Measurements from ENCODE around the gene TENM3. TPM values are rescaled to one million over a fixed set of nuclear protein-coding genes. Genes with fewer than 3 reads are reported as not detected.

TENM3 gene
- polyA plus RNA-seq, 1 of the 3 experiments (the other 2 are of a cell fraction), result 10.4 TPM

- TF ChIP-seq TEAD4 (IDR thresholded peaks at IDR 0.05; ENCODE audit: borderline replicate concordance, insufficient read depth) (no peak), MXI1 (IDR thresholded peaks at IDR 0.05; ENCODE audit: low read depth, low read length) (no peak), EP300 (IDR thresholded peaks at IDR 0.05; ENCODE audit: borderline replicate concordance in 1 of 2, low read depth in 1 of 2, low read length in 1 of 2) (no peak), RXRA (IDR thresholded peaks at IDR 0.05; ENCODE audit: borderline replicate concordance, low read depth) (no peak), NRF1 (IDR thresholded peaks at IDR 0.05; ENCODE audit: low read depth, low read length) (no peak), MEF2A (IDR thresholded peaks at IDR 0.05; ENCODE audit: borderline replicate concordance, low read depth) (no peak), REST (IDR thresholded peaks at IDR 0.05; ENCODE audit: low read depth, low read length) (no peak)
- TF ChIP-seq, protein P1, sequence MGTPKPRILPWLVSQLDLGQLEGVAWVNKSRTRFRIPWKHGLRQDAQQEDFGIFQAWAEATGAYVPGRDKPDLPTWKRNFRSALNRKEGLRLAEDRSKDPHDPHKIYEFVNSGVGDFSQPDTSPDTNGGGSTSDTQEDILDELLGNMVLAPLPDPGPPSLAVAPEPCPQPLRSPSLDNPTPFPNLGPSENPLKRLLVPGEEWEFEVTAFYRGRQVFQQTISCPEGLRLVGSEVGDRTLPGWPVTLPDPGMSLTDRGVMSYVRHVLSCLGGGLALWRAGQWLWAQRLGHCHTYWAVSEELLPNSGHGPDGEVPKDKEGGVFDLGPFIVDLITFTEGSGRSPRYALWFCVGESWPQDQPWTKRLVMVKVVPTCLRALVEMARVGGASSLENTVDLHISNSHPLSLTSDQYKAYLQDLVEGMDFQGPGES (IDR thresholded peaks at IDR 0.05; ENCODE audit: low read depth, low read length), result no peak
- ChIA-PET POLR2A (no interaction called here), CTCF (no interaction called here)
- H3K36me3 ChIP-seq (replicated peaks in 1 of 2; ENCODE audit: control insufficient read depth in 1 of 2, insufficient read depth in 2 of 2, low read length in 1 of 2), result peaks cover 0 to 2% of the 10 kb centered on the region in 2 experiments
- H3K9me2 ChIP-seq, result no peaks in the 10 kb centered on the region
- H3K27ac ChIP-seq (ENCODE audit: low read depth in 2 of 2, low read length in 1 of 2), result no peak overlapping the region
- 86% methylated on average over 3 of the region's 3 CpGs for WGBS (ENCODE audit: low lambda C conversion rate)
- no peak overlapping the region for H3K4me3 ChIP-seq (ENCODE audit: low read depth in 2 of 2, low read length in 1 of 2)
- H4K20me1 ChIP-seq (ENCODE audit: insufficient read depth), result no peaks in the 10 kb centered on the region
- H3K9me3 ChIP-seq, result no peaks in the 10 kb centered on the region
- H3K27me3 ChIP-seq (ENCODE audit: insufficient read depth), result no peaks in the 10 kb centered on the region
- H3K4me2 ChIP-seq, result no peak overlapping the region
- no peak for DNase-seq
- peaks cover 0 to 3% of the 10 kb centered on the region in 2 experiments; a peak in 2 of 4 replicates for H3K4me1 ChIP-seq (ENCODE audit: control insufficient read depth in 1 of 2, insufficient read depth in 2 of 2, low read depth in 1 of 2, low read length in 1 of 2)
- H3K9ac ChIP-seq, result no peak overlapping the region
- no peak overlapping the region for H2AFZ ChIP-seq (ENCODE audit: low read depth)
- peaks cover 5% of the 10 kb centered on the region for H3F3A ChIP-seq (replicated peaks; ENCODE audit: insufficient read depth)
- H3K79me2 ChIP-seq (ENCODE audit: insufficient read depth), result no peaks in the 10 kb centered on the region
Observed at GRCh38 chr4:182699795-182700194, 456.6 kb downstream of the TENM3 start.

- H3K9me2 ChIP-seq, result no peaks in the 10 kb centered on the region
- no peak overlapping the region for H3K27ac ChIP-seq (ENCODE audit: low read depth in 2 of 2, low read length in 1 of 2)
- WGBS (ENCODE audit: low lambda C conversion rate), result 98% methylated on average over 5 of the region's 5 CpGs
- CTCF ChIA-PET, result interaction anchor here (0.7 kb wide), 1 partner anchor 18 kb away, joined by 3 read pairs; no protein-coding TSS in a partner anchor
- no peaks in the 10 kb centered on the region for H4K20me1 ChIP-seq (ENCODE audit: insufficient read depth)
- H3K4me3 ChIP-seq (ENCODE audit: low read depth in 2 of 2, low read length in 1 of 2), result no peak overlapping the region
- peaks cover 5% of the 10 kb centered on the region for H3F3A ChIP-seq (replicated peaks; ENCODE audit: insufficient read depth)
- POLR2A ChIA-PET, result no interaction called here
- H3K9ac ChIP-seq, result no peak overlapping the region
- DNase-seq, result no peak
- H3K36me3 ChIP-seq (replicated peaks in 1 of 2; ENCODE audit: control insufficient read depth in 1 of 2, insufficient read depth in 2 of 2, low read length in 1 of 2), result peaks cover 0 to 4% of the 10 kb centered on the region in 2 experiments
- H3K27me3 ChIP-seq (ENCODE audit: insufficient read depth), result no peaks in the 10 kb centered on the region
- H2AFZ ChIP-seq (ENCODE audit: low read depth), result no peak overlapping the region
- H3K9me3 ChIP-seq, result no peaks in the 10 kb centered on the region
- TF ChIP-seq TCF12 (IDR thresholded peaks at IDR 0.05), result no peak
- TF ChIP-seq, protein P2, sequence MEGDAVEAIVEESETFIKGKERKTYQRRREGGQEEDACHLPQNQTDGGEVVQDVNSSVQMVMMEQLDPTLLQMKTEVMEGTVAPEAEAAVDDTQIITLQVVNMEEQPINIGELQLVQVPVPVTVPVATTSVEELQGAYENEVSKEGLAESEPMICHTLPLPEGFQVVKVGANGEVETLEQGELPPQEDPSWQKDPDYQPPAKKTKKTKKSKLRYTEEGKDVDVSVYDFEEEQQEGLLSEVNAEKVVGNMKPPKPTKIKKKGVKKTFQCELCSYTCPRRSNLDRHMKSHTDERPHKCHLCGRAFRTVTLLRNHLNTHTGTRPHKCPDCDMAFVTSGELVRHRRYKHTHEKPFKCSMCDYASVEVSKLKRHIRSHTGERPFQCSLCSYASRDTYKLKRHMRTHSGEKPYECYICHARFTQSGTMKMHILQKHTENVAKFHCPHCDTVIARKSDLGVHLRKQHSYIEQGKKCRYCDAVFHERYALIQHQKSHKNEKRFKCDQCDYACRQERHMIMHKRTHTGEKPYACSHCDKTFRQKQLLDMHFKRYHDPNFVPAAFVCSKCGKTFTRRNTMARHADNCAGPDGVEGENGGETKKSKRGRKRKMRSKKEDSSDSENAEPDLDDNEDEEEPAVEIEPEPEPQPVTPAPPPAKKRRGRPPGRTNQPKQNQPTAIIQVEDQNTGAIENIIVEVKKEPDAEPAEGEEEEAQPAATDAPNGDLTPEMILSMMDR (IDR thresholded peaks at IDR 0.05), result no peak
- no peak for TF ChIP-seq GABPA (IDR thresholded peaks at IDR 0.05; ENCODE audit: low read depth)
- no peak for TF ChIP-seq FOXJ3 (CRISPR knock-in tag; IDR thresholded peaks at IDR 0.05)
- TF ChIP-seq SMC3 (IDR thresholded peaks at IDR 0.05; ENCODE audit: low read depth, low read length), result no peak
- TF ChIP-seq, protein P3, sequence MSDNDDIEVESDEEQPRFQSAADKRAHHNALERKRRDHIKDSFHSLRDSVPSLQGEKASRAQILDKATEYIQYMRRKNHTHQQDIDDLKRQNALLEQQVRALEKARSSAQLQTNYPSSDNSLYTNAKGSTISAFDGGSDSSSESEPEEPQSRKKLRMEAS (IDR thresholded peaks at IDR 0.05; ENCODE audit: low read depth), result no peak
- no peak for TF ChIP-seq GATA2 (CRISPR knock-in tag; IDR thresholded peaks at IDR 0.05)
- TF ChIP-seq, protein P4, sequence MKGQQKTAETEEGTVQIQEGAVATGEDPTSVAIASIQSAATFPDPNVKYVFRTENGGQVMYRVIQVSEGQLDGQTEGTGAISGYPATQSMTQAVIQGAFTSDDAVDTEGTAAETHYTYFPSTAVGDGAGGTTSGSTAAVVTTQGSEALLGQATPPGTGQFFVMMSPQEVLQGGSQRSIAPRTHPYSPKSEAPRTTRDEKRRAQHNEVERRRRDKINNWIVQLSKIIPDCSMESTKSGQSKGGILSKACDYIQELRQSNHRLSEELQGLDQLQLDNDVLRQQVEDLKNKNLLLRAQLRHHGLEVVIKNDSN (IDR thresholded peaks at IDR 0.05; ENCODE audit: borderline replicate concordance, low read depth), result no peak
- TF ChIP-seq YY1 (IDR thresholded peaks at IDR 0.05; ENCODE audit: low read depth), result no peak
- TF ChIP-seq TEAD4 (IDR thresholded peaks at IDR 0.05; ENCODE audit: borderline replicate concordance, insufficient read depth), result no peak
- TF ChIP-seq ELF1 (IDR thresholded peaks at IDR 0.05), result no peak
- peaks cover 0 to 3% of the 10 kb centered on the region in 2 experiments; a peak in 2 of 4 replicates for H3K4me1 ChIP-seq (ENCODE audit: control insufficient read depth in 1 of 2, insufficient read depth in 2 of 2, low read depth in 1 of 2, low read length in 1 of 2)
- H3K79me2 ChIP-seq (ENCODE audit: insufficient read depth), result no peaks in the 10 kb centered on the region
- H3K4me2 ChIP-seq, result no peak overlapping the region
Observed at GRCh38 chr4:182700362-182701160, 457.4 kb downstream of the TENM3 start.
